ENCODE data around the gene SLC8A2.

DNA sequence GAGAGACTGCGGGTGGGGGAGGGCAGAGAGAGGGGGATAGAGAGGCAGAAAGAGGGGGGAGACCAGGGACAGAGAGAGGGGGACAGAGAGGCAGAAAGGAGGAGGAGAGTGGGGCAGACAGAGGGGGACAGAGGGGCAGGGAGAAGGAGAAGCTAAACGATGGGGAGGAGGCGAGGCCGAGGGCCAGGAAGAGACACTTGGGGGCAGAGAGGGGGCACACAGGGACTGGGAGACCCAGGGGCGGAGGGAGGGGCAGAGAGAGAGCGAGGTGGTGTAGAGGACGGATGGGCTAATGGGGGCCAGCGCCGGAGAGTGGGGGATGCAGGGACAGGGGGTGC is 53.0 kb downstream of the SLC8A2 start:
- TF ChIP-seq POLR2AphosphoS5 (IDR thresholded peaks at IDR 0.05; ENCODE audit: low read depth, low read length): no peak
- no peak for TF ChIP-seq REST (IDR thresholded peaks at IDR 0.05; ENCODE audit: insufficient read depth in 1 of 2, low read depth in 2 of 2, low read length in 2 of 2)
- TF ChIP-seq TAF1 (IDR thresholded peaks at IDR 0.05; ENCODE audit: borderline replicate concordance, insufficient read depth, low read length): no peak
- TF ChIP-seq SIN3A (IDR thresholded peaks at IDR 0.05; ENCODE audit: borderline replicate concordance, insufficient read depth, low read length): no peak
